Erythroblast (primary cell): ENCODE data around the gene RAD51B.

Experiments used
- DNase-seq, 2 experiments: peaks; one replicate each; lab custom pipeline; 2025; lab: John Stamatoyannopoulos, UW
- GATA1 ChIP-seq: IDR thresholded peaks from 2 replicates; pipeline ENCODE4 v1.6.1; 2011; ENCODE audit warnings: low read depth, mild to moderate bottlenecking, control low read depth, low read length, moderate library complexity
- POLR2A ChIP-seq: IDR thresholded peaks from 2 replicates; pipeline ENCODE4 v1.6.1; 2011; ENCODE audit warnings: mild to moderate bottlenecking, low read length

The RAD51B gene

GRCh38 chr14:68546839-68547238 is 727.3 kb downstream of the RAD51B start:
- no peak for TF ChIP-seq POLR2A
- DNase-seq, result no peak

- TF ChIP-seq GATA1 (no peak), POLR2A (no peak)
- DNase-seq, result no peak
Measured at GRCh38 chr14:68547305-68548193, 728.0 kb downstream of the RAD51B start.

- no peak for DNase-seq
- TF ChIP-seq GATA1 (no peak), POLR2A (no peak)
Measured at GRCh38 chr14:68548194-68549076, 728.9 kb downstream of the RAD51B start.

GRCh38 chr14:68550338-68550715 is 730.7 kb downstream of the RAD51B start:
- DNase-seq, result no peak
- no peak for TF ChIP-seq GATA1
- TF ChIP-seq POLR2A, result no peak

- no peak for DNase-seq
- TF ChIP-seq GATA1 (no peak), POLR2A (no peak)
Measured at GRCh38 chr14:68551045-68551683, 731.6 kb downstream of the RAD51B start.

GRCh38 chr14:68552075-68552474 is 732.5 kb downstream of the RAD51B start:
- TF ChIP-seq GATA1 (no peak), POLR2A (no peak)
- no peak for DNase-seq

- no peak for DNase-seq
- TF ChIP-seq GATA1, result no peak
- no peak for TF ChIP-seq POLR2A
Measured at GRCh38 chr14:68552602-68553001, 733.0 kb downstream of the RAD51B start.

GRCh38 chr14:68553311-68553710 is 733.7 kb downstream of the RAD51B start:
- DNase-seq, result no peak
- TF ChIP-seq POLR2A (no peak), GATA1 (no peak)

GRCh38 chr14:68554231-68554630 is 734.7 kb downstream of the RAD51B start:
- TF ChIP-seq GATA1 (no peak), POLR2A (no peak)
- DNase-seq, result no peak

GRCh38 chr14:68556253-68556652 is 736.7 kb downstream of the RAD51B start:
- TF ChIP-seq GATA1 (no peak), POLR2A (no peak)
- no peak for DNase-seq

GRCh38 chr14:68557648-68558047 is 738.1 kb downstream of the RAD51B start:
- TF ChIP-seq POLR2A (no peak), GATA1 (no peak)
- no peak for DNase-seq

GRCh38 chr14:68558096-68558495 is 738.5 kb downstream of the RAD51B start:
- TF ChIP-seq POLR2A (no peak), GATA1 (no peak)
- no peak for DNase-seq

- no peak for DNase-seq
- no peak for TF ChIP-seq POLR2A
- no peak for TF ChIP-seq GATA1
Measured at GRCh38 chr14:68559949-68560348, 740.4 kb downstream of the RAD51B start.

GRCh38 chr14:68561531-68562007 is 742.0 kb downstream of the RAD51B start:
- DNase-seq, result no peak
- no peak for TF ChIP-seq GATA1
- no peak for TF ChIP-seq POLR2A
